WTC11 (cell line): ENCODE measurements around the gene HOXB1. TPM values are rescaled to one million over a fixed set of nuclear protein-coding genes. Genes with fewer than 3 reads are reported as not detected.

Experiments
- ATAC-seq: fragments of 200-7000 bp; cut with Tn5 transposase; 2 replicates; pipeline ENCODE4 v1.10.0; 2021; ENCODE audit warnings: mild to moderate bottlenecking, moderate library complexity
- CTCF ChIA-PET: fragments of 300-600 bp; sonication (Branson Sonifier 250); formaldehyde crosslinking; loops from one replicate; lab custom pipeline; 2021; ENCODE audit warnings: antibody characterized with exemption; lab: Charles Lee
- POLR2A ChIA-PET: fragments of 350-600 bp; sonication (Branson Sonifier 250); formaldehyde crosslinking; loops from one replicate; lab custom pipeline; 2021; ENCODE audit warnings: antibody characterized with exemption; lab: Charles Lee
- DNase-seq: peaks from one replicate; pipeline ENCODE4 v3.0.0; 2021; ENCODE audit warnings: low spot score
- H3K27ac Mint-ChIP-seq: 2 replicates; pipeline ENCODE4 v1.8.0; 2021; ENCODE audit warnings: mixed read lengths
- H3K27me3 Mint-ChIP-seq: 2 replicates; pipeline ENCODE4 v1.8.0; 2021; ENCODE audit warnings: low read depth, mild to moderate bottlenecking, moderate library complexity, mixed read lengths
- H3K36me3 Mint-ChIP-seq: 2 replicates; pipeline ENCODE4 v1.8.0; 2021; ENCODE audit warnings: mixed read lengths
- H3K4me1 Mint-ChIP-seq: 2 replicates; pipeline ENCODE4 v1.8.0; 2022; ENCODE audit warnings: mixed read lengths
- H3K4me3 Mint-ChIP-seq: 2 replicates; pipeline ENCODE4 v1.8.0; 2021; ENCODE audit warnings: mild to moderate bottlenecking, moderate library complexity, mixed read lengths
- H3K9me3 Mint-ChIP-seq: 2 replicates; pipeline ENCODE4 v1.8.0; 2021; ENCODE audit warnings: mixed read lengths
- ARID4B ChIP-seq: sonication (generic); formaldehyde crosslinking; IDR thresholded peaks from 2 replicates; pipeline ENCODE4 v1.8.0; 2023; ENCODE audit warnings: missing genetic modification reagents, mild to moderate bottlenecking, borderline replicate concordance
- CBFB ChIP-seq: sonication (generic); formaldehyde crosslinking; IDR thresholded peaks from 2 replicates; pipeline ENCODE4 v1.8.1; 2022; ENCODE audit warnings: mild to moderate bottlenecking, low read depth, missing genetic modification reagents
- E2F1 ChIP-seq: sonication (generic); formaldehyde crosslinking; IDR thresholded peaks from 2 replicates; pipeline ENCODE4 v1.8.0; 2022; ENCODE audit warnings: mild to moderate bottlenecking, missing genetic modification reagents
- ETV6 ChIP-seq: sonication (generic); formaldehyde crosslinking; IDR thresholded peaks from 2 replicates; pipeline ENCODE4 v1.8.1; 2022; ENCODE audit warnings: mild to moderate bottlenecking, missing genetic modification reagents
- FOXP4 ChIP-seq: sonication (generic); formaldehyde crosslinking; IDR thresholded peaks from 2 replicates; pipeline ENCODE4 v1.8.0; 2022; ENCODE audit warnings: mild to moderate bottlenecking, missing genetic modification reagents
- GABPB1 ChIP-seq: sonication (generic); formaldehyde crosslinking; IDR thresholded peaks from 2 replicates; pipeline ENCODE4 v1.8.1; 2023; ENCODE audit warnings: mild to moderate bottlenecking, missing genetic modification reagents
- HMGA2 ChIP-seq: fragments of 250-450 bp; sonication (Bioruptor Pico); IDR thresholded peaks from 2 replicates; pipeline ENCODE4 v1.4.0; 2021; ENCODE audit warnings: mild to moderate bottlenecking, moderate library complexity
- IRF2 ChIP-seq: sonication (generic); formaldehyde crosslinking; IDR thresholded peaks from 2 replicates; pipeline ENCODE4 v1.8.0; 2022; ENCODE audit warnings: low read depth, missing genetic modification reagents, borderline replicate concordance
- MLX ChIP-seq: sonication (generic); formaldehyde crosslinking; IDR thresholded peaks from 2 replicates; pipeline ENCODE4 v1.8.1; 2023; ENCODE audit warnings: mild to moderate bottlenecking, missing genetic modification reagents, moderate library complexity
- NFATC4 ChIP-seq: fragments of 250-450 bp; sonication (Bioruptor Pico); IDR thresholded peaks from 2 replicates; pipeline ENCODE4 v1.9.0; 2021; ENCODE audit warnings: mild to moderate bottlenecking
- PRRX2 ChIP-seq: fragments of 250-450 bp; sonication (Bioruptor Pico); IDR thresholded peaks from 2 replicates; pipeline ENCODE4 v1.8.0; 2021; ENCODE audit warnings: mild to moderate bottlenecking
- RELA ChIP-seq: sonication (generic); formaldehyde crosslinking; IDR thresholded peaks from 2 replicates; pipeline ENCODE4 v1.8.1; 2022; ENCODE audit warnings: missing genetic modification reagents, mild to moderate bottlenecking, borderline replicate concordance
- SMAD3 ChIP-seq: sonication (generic); formaldehyde crosslinking; IDR thresholded peaks from 2 replicates; pipeline ENCODE4 v1.8.0; 2022; ENCODE audit warnings: missing genetic modification reagents, mild to moderate bottlenecking, borderline replicate concordance
- SP1 ChIP-seq: sonication (generic); formaldehyde crosslinking; conservative IDR thresholded peaks from 2 replicates; pipeline ENCODE4 v1.8.1; 2022; ENCODE audit warnings: missing genetic modification reagents
- TP53 ChIP-seq: sonication (generic); formaldehyde crosslinking; IDR thresholded peaks from 2 replicates; pipeline ENCODE4 v1.8.1; 2023; ENCODE audit warnings: mild to moderate bottlenecking, missing genetic modification reagents
- USF1 ChIP-seq: sonication (generic); formaldehyde crosslinking; IDR thresholded peaks from 2 replicates; pipeline ENCODE4 v1.8.0; 2022; ENCODE audit warnings: mild to moderate bottlenecking, missing genetic modification reagents
- ZMAT4 ChIP-seq: fragments of 250-450 bp; sonication (Bioruptor Pico); IDR thresholded peaks from 2 replicates; pipeline ENCODE4 v1.9.0; 2021; ENCODE audit warnings: mild to moderate bottlenecking
- ZNF219 ChIP-seq: sonication (generic); formaldehyde crosslinking; IDR thresholded peaks from 2 replicates; pipeline ENCODE4 v1.8.0; 2023; ENCODE audit warnings: missing genetic modification reagents, mild to moderate bottlenecking, borderline replicate concordance
- ZNF232 ChIP-seq: sonication (generic); formaldehyde crosslinking; IDR thresholded peaks from 2 replicates; pipeline ENCODE4 v1.8.0; 2022; ENCODE audit warnings: mild to moderate bottlenecking, missing genetic modification reagents
- total RNA-seq: library from RNA; stranded (reverse); gene quantifications from 3 replicates; pipeline ENCODE4 v1.2.3, GENCODE V29; 2021
- TF ChIP-seq, protein P1 (sequence below): sonication (generic); formaldehyde crosslinking; IDR thresholded peaks from 2 replicates; pipeline ENCODE4 v1.8.0; 2022; ENCODE audit warnings: mild to moderate bottlenecking, missing genetic modification reagents
- TF ChIP-seq, protein P2 (sequence below): fragments of 250-450 bp; sonication (Bioruptor Pico); IDR thresholded peaks from 2 replicates; pipeline ENCODE4 v1.9.0; 2021; ENCODE audit warnings: moderate library complexity, mild to moderate bottlenecking, inconsistent platforms, borderline replicate concordance
- TF ChIP-seq, protein P3 (sequence below): sonication (generic); formaldehyde crosslinking; IDR thresholded peaks from 2 replicates; pipeline ENCODE4 v1.8.1; 2022; ENCODE audit warnings: mild to moderate bottlenecking, moderate library complexity, missing genetic modification reagents

Gene HOXB1
- total RNA-seq, 1 experiment from 2014 or later, result 0.63 TPM

DNA sequence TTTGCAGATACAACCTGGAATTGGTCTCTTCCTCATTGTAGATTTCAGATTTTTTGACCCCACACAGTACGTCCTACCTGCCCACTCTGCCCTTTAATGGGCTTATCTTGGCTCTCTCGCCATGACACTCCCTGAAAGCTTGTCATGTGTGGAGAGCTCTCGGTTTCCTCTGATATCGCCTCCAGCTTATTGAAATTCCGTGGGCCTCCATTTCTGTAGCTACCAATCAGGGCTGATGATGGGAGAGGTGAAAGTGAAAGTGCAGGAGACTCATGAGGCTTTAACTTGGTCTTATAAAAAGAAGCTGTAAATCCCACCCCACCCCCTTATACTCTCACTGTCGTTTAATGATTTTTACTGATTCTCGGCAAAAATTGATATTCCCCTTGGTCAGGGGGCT is 17.7 kb downstream of the HOXB1 start (continued):
- TF ChIP-seq FOXP4 (CRISPR knock-in tag) (no peak), IRF2 (CRISPR knock-in tag) (no peak), ETV6 (CRISPR knock-in tag) (no peak), SP1 (no peak), TP53 (CRISPR knock-in tag) (no peak)

DNA sequence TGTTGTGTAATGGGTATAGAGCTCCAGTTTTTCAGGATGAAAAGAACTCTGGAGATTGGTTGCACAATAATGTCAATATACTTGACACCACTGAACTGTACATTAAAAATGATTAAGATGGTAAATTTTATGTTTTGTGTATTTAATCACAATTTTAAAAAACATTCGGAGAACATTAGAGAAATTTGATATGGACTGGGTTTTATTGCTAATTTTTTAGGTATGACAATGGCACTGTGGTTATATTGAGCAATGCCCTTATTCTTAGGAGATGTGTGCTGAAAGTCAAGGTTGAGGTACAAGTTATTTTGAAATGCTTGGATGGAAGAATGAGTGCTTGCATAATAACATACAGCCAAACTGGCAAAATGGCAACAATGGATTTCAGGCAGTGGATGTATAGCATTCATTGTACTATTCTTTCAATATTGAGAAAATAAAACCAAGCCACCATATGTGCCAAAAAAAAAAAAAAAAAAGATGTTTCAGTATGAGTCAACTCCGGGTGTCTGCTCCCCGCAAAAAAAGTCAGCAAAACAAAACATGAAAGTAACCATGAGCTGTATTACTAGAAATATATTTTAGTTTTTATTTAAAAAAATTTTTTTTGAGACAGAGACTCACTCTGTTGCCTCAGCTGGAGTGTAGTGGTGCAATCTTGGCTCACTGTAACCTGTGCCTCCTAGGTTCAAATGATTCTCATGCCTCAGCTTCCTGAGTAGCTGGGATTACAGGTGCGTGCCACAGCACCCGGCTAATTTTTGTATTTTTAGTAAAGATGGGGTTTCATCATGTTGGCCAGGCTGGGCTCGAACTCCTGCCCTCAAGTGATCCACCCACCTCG is 19.8 kb downstream of the HOXB1 start:
- H3K27me3 Mint-ChIP-seq, result peaks cover 46% of the 10 kb centered on the region
- TF ChIP-seq ZMAT4 (CRISPR knock-in tag) (no peak), MLX (CRISPR knock-in tag) (no peak), CBFB (CRISPR knock-in tag) (no peak), SMAD3 (no peak), ARID4B (CRISPR knock-in tag) (no peak), ZNF232 (no peak), GABPB1 (CRISPR knock-in tag) (no peak), PRRX2 (CRISPR knock-in tag) (no peak), ZNF219 (CRISPR knock-in tag) (no peak), FOXP4 (CRISPR knock-in tag) (no peak), USF1 (no peak), HMGA2 (CRISPR knock-in tag) (no peak), E2F1 (no peak), RELA (CRISPR knock-in tag) (no peak), NFATC4 (no peak)
- TF ChIP-seq, protein P1, sequence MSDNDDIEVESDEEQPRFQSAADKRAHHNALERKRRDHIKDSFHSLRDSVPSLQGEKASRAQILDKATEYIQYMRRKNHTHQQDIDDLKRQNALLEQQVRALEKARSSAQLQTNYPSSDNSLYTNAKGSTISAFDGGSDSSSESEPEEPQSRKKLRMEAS (CRISPR knock-in tag), result no peak
- TF ChIP-seq, protein P2, sequence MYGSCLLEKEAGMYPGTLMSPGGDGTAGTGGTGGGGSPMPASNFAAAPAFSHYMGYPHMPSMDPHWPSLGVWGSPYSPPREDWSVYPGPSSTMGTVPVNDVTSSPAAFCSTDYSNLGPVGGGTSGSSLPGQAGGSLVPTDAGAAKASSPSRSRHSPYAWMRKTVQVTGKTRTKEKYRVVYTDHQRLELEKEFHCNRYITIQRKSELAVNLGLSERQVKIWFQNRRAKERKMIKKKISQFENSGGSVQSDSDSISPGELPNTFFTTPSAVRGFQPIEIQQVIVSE (CRISPR knock-in tag), result no peak
- TF ChIP-seq, protein P3, sequence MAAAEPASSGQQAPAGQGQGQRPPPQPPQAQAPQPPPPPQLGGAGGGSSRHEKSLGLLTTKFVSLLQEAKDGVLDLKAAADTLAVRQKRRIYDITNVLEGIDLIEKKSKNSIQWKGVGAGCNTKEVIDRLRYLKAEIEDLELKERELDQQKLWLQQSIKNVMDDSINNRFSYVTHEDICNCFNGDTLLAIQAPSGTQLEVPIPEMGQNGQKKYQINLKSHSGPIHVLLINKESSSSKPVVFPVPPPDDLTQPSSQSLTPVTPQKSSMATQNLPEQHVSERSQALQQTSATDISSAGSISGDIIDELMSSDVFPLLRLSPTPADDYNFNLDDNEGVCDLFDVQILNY (CRISPR knock-in tag), result no peak

More for the DNA sequence above, 19.8 kb downstream of the HOXB1 start:
- peaks cover 27% of the 10 kb centered on the region for H3K4me1 Mint-ChIP-seq
- CTCF ChIA-PET, result interaction anchor here (0.6 to 1.6 kb wide), 2 partner anchors 18 to 19 kb away, joined by 3 read pairs; no protein-coding TSS in a partner anchor
- POLR2A ChIA-PET, result no interaction called here
- H3K9me3 Mint-ChIP-seq, result peaks cover 5% of the 10 kb centered on the region
- H3K4me3 Mint-ChIP-seq, result no peak overlapping the region
- DNase-seq (no peak), ATAC-seq (no peak)
- H3K27ac Mint-ChIP-seq, result no peak overlapping the region
- H3K36me3 Mint-ChIP-seq, result no peaks in the 10 kb centered on the region
